ENCODE data around the gene TMEM231. TPM values are rescaled to one million over a fixed set of nuclear protein-coding genes. Genes with fewer than 3 reads are reported as not detected.

Gene TMEM231
- total RNA-seq, 1 experiment from 2014 or later: 9.0 TPM

DNA sequence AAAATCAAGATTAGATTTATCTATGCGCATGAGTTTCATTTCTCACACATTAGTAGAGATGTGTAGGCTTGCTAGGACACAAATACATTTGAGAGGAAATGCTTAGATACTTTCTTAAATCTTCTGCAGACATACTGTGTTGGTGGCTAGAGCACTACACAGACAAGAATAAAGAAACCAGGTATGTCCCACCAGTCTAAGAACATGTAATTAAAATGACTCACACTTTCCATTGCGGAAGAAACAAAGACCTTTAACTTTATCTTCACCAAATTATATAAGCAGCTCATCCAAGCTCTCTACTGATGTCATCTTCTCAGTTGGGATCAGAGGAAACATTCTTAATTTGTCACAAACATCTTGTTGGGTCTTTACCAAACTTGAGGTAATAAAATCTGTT lies 22.7 kb upstream of the TMEM231 start:
- Histone ChIP-seq H3K9me3 (ENCODE audit: control insufficient read depth, insufficient read depth, low read depth, low read length) (no peaks in the 10 kb centered on the region), H3K4me3 (ENCODE audit: low read depth in 2 of 2, low read length in 2 of 2) (no peak overlapping the region), H3K36me3 (ENCODE audit: control insufficient read depth, insufficient read depth, low read length) (no peaks in the 10 kb centered on the region; the same call in 1 of the 2 replicates), H3K27ac (ENCODE audit: low read length) (no peak overlapping the region), H3K27me3 (ENCODE audit: control insufficient read depth, insufficient read depth, low read length) (no peaks in the 10 kb centered on the region), H3K4me1 (ENCODE audit: control insufficient read depth, insufficient read depth, low read length) (no peaks in the 10 kb centered on the region)
- ChIA-PET CTCF (interaction anchor here (0.6 kb wide), 1 partner anchor 28 kb away, joined by 5 read pairs; no protein-coding TSS in a partner anchor), POLR2A (no interaction called here)
- intact Hi-C loops (cut with micrococcal nuclease; ENCODE audit: unreplicated experiment): no loop called here
- no peak for DNase-seq (ENCODE audit: low read depth, low spot score)
- BruUV-seq (replicated peaks): no TSS peak
- no peak for ATAC-seq
- TF ChIP-seq, protein P1, sequence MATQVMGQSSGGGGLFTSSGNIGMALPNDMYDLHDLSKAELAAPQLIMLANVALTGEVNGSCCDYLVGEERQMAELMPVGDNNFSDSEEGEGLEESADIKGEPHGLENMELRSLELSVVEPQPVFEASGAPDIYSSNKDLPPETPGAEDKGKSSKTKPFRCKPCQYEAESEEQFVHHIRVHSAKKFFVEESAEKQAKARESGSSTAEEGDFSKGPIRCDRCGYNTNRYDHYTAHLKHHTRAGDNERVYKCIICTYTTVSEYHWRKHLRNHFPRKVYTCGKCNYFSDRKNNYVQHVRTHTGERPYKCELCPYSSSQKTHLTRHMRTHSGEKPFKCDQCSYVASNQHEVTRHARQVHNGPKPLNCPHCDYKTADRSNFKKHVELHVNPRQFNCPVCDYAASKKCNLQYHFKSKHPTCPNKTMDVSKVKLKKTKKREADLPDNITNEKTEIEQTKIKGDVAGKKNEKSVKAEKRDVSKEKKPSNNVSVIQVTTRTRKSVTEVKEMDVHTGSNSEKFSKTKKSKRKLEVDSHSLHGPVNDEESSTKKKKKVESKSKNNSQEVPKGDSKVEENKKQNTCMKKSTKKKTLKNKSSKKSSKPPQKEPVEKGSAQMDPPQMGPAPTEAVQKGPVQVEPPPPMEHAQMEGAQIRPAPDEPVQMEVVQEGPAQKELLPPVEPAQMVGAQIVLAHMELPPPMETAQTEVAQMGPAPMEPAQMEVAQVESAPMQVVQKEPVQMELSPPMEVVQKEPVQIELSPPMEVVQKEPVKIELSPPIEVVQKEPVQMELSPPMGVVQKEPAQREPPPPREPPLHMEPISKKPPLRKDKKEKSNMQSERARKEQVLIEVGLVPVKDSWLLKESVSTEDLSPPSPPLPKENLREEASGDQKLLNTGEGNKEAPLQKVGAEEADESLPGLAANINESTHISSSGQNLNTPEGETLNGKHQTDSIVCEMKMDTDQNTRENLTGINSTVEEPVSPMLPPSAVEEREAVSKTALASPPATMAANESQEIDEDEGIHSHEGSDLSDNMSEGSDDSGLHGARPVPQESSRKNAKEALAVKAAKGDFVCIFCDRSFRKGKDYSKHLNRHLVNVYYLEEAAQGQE (IDR thresholded peaks at IDR 0.05; ENCODE audit: insufficient read depth in 1 of 2, low read depth in 2 of 2, low read length in 1 of 2): no peak
- TF ChIP-seq SIN3A (IDR thresholded peaks at IDR 0.05; ENCODE audit: borderline replicate concordance, insufficient read depth, low read depth, low read length): no peak
- no peak for TF ChIP-seq TCF7L2 (IDR thresholded peaks at IDR 0.05; ENCODE audit: low read depth, low read length)
- TF ChIP-seq, protein P2, sequence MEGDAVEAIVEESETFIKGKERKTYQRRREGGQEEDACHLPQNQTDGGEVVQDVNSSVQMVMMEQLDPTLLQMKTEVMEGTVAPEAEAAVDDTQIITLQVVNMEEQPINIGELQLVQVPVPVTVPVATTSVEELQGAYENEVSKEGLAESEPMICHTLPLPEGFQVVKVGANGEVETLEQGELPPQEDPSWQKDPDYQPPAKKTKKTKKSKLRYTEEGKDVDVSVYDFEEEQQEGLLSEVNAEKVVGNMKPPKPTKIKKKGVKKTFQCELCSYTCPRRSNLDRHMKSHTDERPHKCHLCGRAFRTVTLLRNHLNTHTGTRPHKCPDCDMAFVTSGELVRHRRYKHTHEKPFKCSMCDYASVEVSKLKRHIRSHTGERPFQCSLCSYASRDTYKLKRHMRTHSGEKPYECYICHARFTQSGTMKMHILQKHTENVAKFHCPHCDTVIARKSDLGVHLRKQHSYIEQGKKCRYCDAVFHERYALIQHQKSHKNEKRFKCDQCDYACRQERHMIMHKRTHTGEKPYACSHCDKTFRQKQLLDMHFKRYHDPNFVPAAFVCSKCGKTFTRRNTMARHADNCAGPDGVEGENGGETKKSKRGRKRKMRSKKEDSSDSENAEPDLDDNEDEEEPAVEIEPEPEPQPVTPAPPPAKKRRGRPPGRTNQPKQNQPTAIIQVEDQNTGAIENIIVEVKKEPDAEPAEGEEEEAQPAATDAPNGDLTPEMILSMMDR (IDR thresholded peaks at IDR 0.05): no peak
- no peak for TF ChIP-seq POLR2AphosphoS5 (IDR thresholded peaks at IDR 0.05; ENCODE audit: low read depth, low read length)
- in situ Hi-C loops (cut with HindIII; ENCODE audit: low pct_unique_long_range_greater_than_20kb, low sequenced_read_pairs): no loop called here

DNA sequence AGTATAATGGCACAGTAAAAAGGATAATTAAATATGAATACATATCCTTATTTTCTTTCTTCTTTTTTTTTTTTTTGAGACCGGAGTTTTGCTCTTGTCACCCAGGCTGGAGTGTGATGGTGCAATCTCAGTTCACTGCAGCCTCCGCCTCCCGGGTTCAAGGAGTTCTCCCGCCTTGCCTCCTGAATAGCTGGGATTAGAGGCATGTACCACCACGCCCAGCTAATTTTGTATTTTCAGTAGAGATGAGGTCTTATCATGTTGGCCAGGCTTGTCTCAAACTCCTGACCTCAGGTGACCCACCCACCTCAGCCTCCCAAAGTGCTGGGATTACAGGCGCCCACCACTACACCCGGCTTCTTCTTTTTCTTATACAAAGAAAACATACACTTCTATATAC lies 22.2 kb upstream of the TMEM231 start:
- no peak for TF ChIP-seq SIN3A (IDR thresholded peaks at IDR 0.05; ENCODE audit: borderline replicate concordance, insufficient read depth, low read depth, low read length)
- TF ChIP-seq, protein P1 (IDR thresholded peaks at IDR 0.05; ENCODE audit: insufficient read depth in 1 of 2, low read depth in 2 of 2, low read length in 1 of 2): no peak
- H3K36me3 ChIP-seq (ENCODE audit: control insufficient read depth, insufficient read depth, low read length): peaks cover 2% of the 10 kb centered on the region; the same call in 1 of the 2 replicates
- intact Hi-C loops (cut with micrococcal nuclease; ENCODE audit: unreplicated experiment): no loop called here
- no peaks in the 10 kb centered on the region for H3K27me3 ChIP-seq (ENCODE audit: control insufficient read depth, insufficient read depth, low read length)
- in situ Hi-C loops (cut with HindIII; ENCODE audit: low pct_unique_long_range_greater_than_20kb, low sequenced_read_pairs): no loop called here
- H3K4me1 ChIP-seq (ENCODE audit: control insufficient read depth, insufficient read depth, low read length): no peaks in the 10 kb centered on the region
- ChIA-PET CTCF (no interaction called here), POLR2A (no interaction called here)
- no TSS peak for BruUV-seq (replicated peaks)
- no peak overlapping the region for H3K4me3 ChIP-seq (ENCODE audit: low read depth in 2 of 2, low read length in 2 of 2)
- ATAC-seq: no peak
- H3K27ac ChIP-seq (ENCODE audit: low read length): no peak overlapping the region
- H3K9me3 ChIP-seq (ENCODE audit: control insufficient read depth, insufficient read depth, low read depth, low read length): no peaks in the 10 kb centered on the region
- no peak for DNase-seq (ENCODE audit: low read depth, low spot score)
